Activated naive CD8-positive, alpha-beta T cell treated with anti-CD3 and anti-CD28 coated beads, Interleukin-2, amount 10 ng/mL, durations not matched to agents 7 days and 5 days (primary cell): ENCODE data around the gene FZD8. TPM values are rescaled to one million over a fixed set of nuclear protein-coding genes. Genes with fewer than 3 reads are reported as not detected.
A peak's percentile ranks its signal among the peaks of the same experiment; 100 is the strongest.

Source experiments
- ATAC-seq: fragments of 150-1000 bp; cut with Tn5 transposase; one replicate; pipeline ENCODE4 v1.10.0; 2021; ENCODE audit warnings: low read depth, moderate library complexity
- POLR2A ChIA-PET: fragments of 350-600 bp; sonication (Branson Sonifier 250); formaldehyde crosslinking; loops from one replicate; lab custom pipeline; 2021; ENCODE audit warnings: antibody characterized with exemption; lab: Charles Lee
- DNase-seq: peaks from one replicate; pipeline ENCODE4 v3.0.0; 2021
- H3K27ac Mint-ChIP-seq: one replicate; pipeline ENCODE4 v1.8.0; 2022; ENCODE audit warnings: mild to moderate bottlenecking, mixed read lengths
- H3K27me3 Mint-ChIP-seq: one replicate; pipeline ENCODE4 v1.8.0; 2022; ENCODE audit warnings: mild to moderate bottlenecking, moderate library complexity, mixed read lengths
- H3K36me3 Mint-ChIP-seq: one replicate; pipeline ENCODE4 v1.8.0; 2021; ENCODE audit warnings: mild to moderate bottlenecking, mixed read lengths
- H3K4me1 Mint-ChIP-seq: one replicate; pipeline ENCODE4 v1.8.0; 2021; ENCODE audit warnings: mixed read lengths
- H3K4me3 Mint-ChIP-seq: one replicate; pipeline ENCODE4 v1.8.0; 2022; ENCODE audit warnings: mild to moderate bottlenecking, moderate library complexity, mixed read lengths
- H3K9me3 Mint-ChIP-seq: one replicate; pipeline ENCODE4 v1.8.0; 2021; ENCODE audit warnings: mixed read lengths
- total RNA-seq, 2 experiments: library from RNA; stranded (reverse); gene quantifications; one replicate each; pipeline ENCODE4 v1.2.3, GENCODE V29; 2021

The FZD8 gene
- total RNA-seq, 2 experiments from 2014 or later, result 0.28 to 0.42 TPM

- Mint-ChIP-seq H3K4me3 (peak overlapping the region; percentile 76), H3K9me3 (peaks cover 2% of the 10 kb centered on the region), H3K27ac (no peak overlapping the region), H3K36me3 (no peaks in the 10 kb centered on the region), H3K27me3 (peaks cover 47% of the 10 kb centered on the region), H3K4me1 (peaks cover 5% of the 10 kb centered on the region)
- POLR2A ChIA-PET, result no interaction called here
- ATAC-seq (peak; percentile 63), DNase-seq (peak; percentile 44)
Observed at GRCh38 chr10:35607475-35608327, 34.4 kb downstream of the FZD8 start.

GRCh38 chr10:35606430-35606829 lies 35.7 kb downstream of the FZD8 start:
- DNase-seq, result no peak
- peaks cover 41% of the 10 kb centered on the region for H3K27me3 Mint-ChIP-seq
- no peak overlapping the region for H3K27ac Mint-ChIP-seq
- no peak overlapping the region for H3K4me3 Mint-ChIP-seq
- peaks cover 5% of the 10 kb centered on the region for H3K4me1 Mint-ChIP-seq
- no peaks in the 10 kb centered on the region for H3K36me3 Mint-ChIP-seq
- POLR2A ChIA-PET, result no interaction called here
- ATAC-seq, result no peak
- peaks cover 2% of the 10 kb centered on the region for H3K9me3 Mint-ChIP-seq

- no peak for ATAC-seq
- H3K27me3 Mint-ChIP-seq, result peaks cover 38% of the 10 kb centered on the region
- POLR2A ChIA-PET, result no interaction called here
- no peak for DNase-seq
- H3K36me3 Mint-ChIP-seq, result no peaks in the 10 kb centered on the region
- H3K4me3 Mint-ChIP-seq, result no peak within 1 kb of the TSS
- peaks cover 5% of the 10 kb centered on the region for H3K4me1 Mint-ChIP-seq
- no peak within 1 kb of the TSS for H3K27ac Mint-ChIP-seq
- H3K9me3 Mint-ChIP-seq, result no peaks in the 10 kb centered on the region
Observed at GRCh38 chr10:35605191-35605590, 36.9 kb downstream of the FZD8 start, which contains the start of gene GJD4. GJD4 (plus strand) TSS chr10:35605341; CDS start chr10:35605568, 227 bp downstream.

- POLR2A ChIA-PET, result no interaction called here
- no peaks in the 10 kb centered on the region for H3K4me1 Mint-ChIP-seq
- no peak for DNase-seq
- no peak for ATAC-seq
- no peaks in the 10 kb centered on the region for H3K36me3 Mint-ChIP-seq
- H3K27me3 Mint-ChIP-seq, result peaks cover 11% of the 10 kb centered on the region
- no peak overlapping the region for H3K27ac Mint-ChIP-seq
- H3K9me3 Mint-ChIP-seq, result no peaks in the 10 kb centered on the region
- H3K4me3 Mint-ChIP-seq, result no peak overlapping the region
Observed at GRCh38 chr10:35600193-35600592, 41.9 kb downstream of the FZD8 start.

GRCh38 chr10:35598379-35598778 lies 43.7 kb downstream of the FZD8 start:
- Mint-ChIP-seq H3K9me3 (no peaks in the 10 kb centered on the region), H3K27me3 (peaks cover 5% of the 10 kb centered on the region), H3K27ac (no peak overlapping the region), H3K36me3 (no peaks in the 10 kb centered on the region), H3K4me3 (no peak overlapping the region), H3K4me1 (no peaks in the 10 kb centered on the region)
- ATAC-seq (no peak), DNase-seq (no peak)
- POLR2A ChIA-PET, result no interaction called here

- no peak overlapping the region for H3K4me3 Mint-ChIP-seq
- ATAC-seq (no peak), DNase-seq (no peak)
- H3K27ac Mint-ChIP-seq, result no peak overlapping the region
- H3K27me3 Mint-ChIP-seq, result peaks cover 8% of the 10 kb centered on the region
- peaks cover 1% of the 10 kb centered on the region for H3K9me3 Mint-ChIP-seq
- POLR2A ChIA-PET, result no interaction called here
- H3K36me3 Mint-ChIP-seq, result no peaks in the 10 kb centered on the region
- no peaks in the 10 kb centered on the region for H3K4me1 Mint-ChIP-seq
Observed at GRCh38 chr10:35595106-35595505, 47.0 kb downstream of the FZD8 start.

GRCh38 chr10:35594115-35595079 lies 47.7 kb downstream of the FZD8 start:
- Mint-ChIP-seq H3K27me3 (peaks cover 9% of the 10 kb centered on the region), H3K4me1 (no peaks in the 10 kb centered on the region), H3K9me3 (peaks cover 1% of the 10 kb centered on the region), H3K36me3 (no peaks in the 10 kb centered on the region), H3K27ac (no peak overlapping the region), H3K4me3 (no peak overlapping the region)
- POLR2A ChIA-PET, result no interaction called here
- ATAC-seq, result no peak
- DNase-seq, result no peak

- Mint-ChIP-seq H3K9me3 (peaks cover 1% of the 10 kb centered on the region), H3K27me3 (peaks cover 11% of the 10 kb centered on the region), H3K4me3 (no peak overlapping the region), H3K27ac (no peak overlapping the region), H3K4me1 (no peaks in the 10 kb centered on the region), H3K36me3 (no peaks in the 10 kb centered on the region)
- POLR2A ChIA-PET, result no interaction called here
- no peak for DNase-seq
- ATAC-seq, result no peak
Observed at GRCh38 chr10:35592441-35592840, 49.7 kb downstream of the FZD8 start.

- no peak overlapping the region for H3K27ac Mint-ChIP-seq
- DNase-seq (no peak), ATAC-seq (no peak)
- H3K36me3 Mint-ChIP-seq, result no peaks in the 10 kb centered on the region
- H3K4me1 Mint-ChIP-seq, result no peaks in the 10 kb centered on the region
- H3K4me3 Mint-ChIP-seq, result no peak overlapping the region
- H3K9me3 Mint-ChIP-seq, result peaks cover 1% of the 10 kb centered on the region
- POLR2A ChIA-PET, result no interaction called here
- H3K27me3 Mint-ChIP-seq, result peaks cover 8% of the 10 kb centered on the region
Observed at GRCh38 chr10:35588836-35589235, 53.3 kb downstream of the FZD8 start.

Other genes starting within 250 kb of the FZD8 start
- gene GJD4, start 37.0 kb downstream of the FZD8 start, total RNA-seq, result not detected